ENCODE data around the gene BCLAF1. TPM values are rescaled to one million over a fixed set of nuclear protein-coding genes. Genes with fewer than 3 reads are reported as not detected.
A peak's percentile ranks its signal among the peaks of the same experiment; 100 is the strongest.

Gene BCLAF1
- total RNA-seq, 1 experiment from 2014 or later = 59.0 TPM

DNA sequence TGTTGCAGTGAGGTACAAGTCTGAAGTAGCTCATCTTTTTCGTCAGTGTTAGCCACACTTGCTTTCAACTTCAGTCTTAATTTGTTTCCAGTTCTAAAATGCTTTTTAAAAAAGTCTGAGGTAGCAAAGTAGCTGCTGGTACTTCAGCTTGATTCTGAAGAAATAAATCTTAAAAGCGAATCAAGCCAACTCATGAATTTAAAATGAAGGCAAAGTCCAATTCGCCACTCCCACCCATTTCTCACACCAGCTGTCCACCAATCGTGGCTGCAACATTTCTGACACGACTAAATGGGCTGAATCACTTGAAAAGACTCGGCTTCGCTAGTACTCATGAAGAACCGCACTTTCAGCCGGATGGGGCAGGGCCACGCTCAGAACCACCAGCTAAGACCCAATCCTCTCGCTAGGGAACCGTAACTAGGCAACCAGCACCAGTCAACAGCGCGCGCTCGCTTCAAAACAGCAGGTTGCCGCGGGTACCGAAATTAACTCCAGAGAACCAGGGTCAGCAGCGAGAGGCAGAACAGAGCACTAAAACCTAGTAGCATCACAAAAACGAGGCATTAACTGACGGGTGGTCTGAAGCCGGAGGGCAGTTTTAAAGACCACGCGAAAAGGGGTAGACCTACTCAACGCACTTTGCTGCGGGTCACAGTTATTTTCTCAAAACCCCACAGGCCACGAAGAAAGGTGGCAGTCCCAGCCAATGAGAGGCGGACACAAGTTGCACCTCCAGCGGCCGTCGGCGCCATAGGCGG is 900 bp downstream of the BCLAF1 start:
- H3K36me3 ChIP-seq (replicated peaks; ENCODE audit: control insufficient read depth, insufficient read depth, low read length) = no peaks in the 10 kb centered on the region; the same call in 1 of the 2 replicates
- peak; percentile 75 for DNase-seq
- H3K4me3 ChIP-seq (ENCODE audit: insufficient read depth, low read depth, low read length) = peak overlapping the region; percentile 81
- no peaks in the 10 kb centered on the region for H3K27me3 ChIP-seq (ENCODE audit: control insufficient read depth, insufficient read depth, low read length)

DNA sequence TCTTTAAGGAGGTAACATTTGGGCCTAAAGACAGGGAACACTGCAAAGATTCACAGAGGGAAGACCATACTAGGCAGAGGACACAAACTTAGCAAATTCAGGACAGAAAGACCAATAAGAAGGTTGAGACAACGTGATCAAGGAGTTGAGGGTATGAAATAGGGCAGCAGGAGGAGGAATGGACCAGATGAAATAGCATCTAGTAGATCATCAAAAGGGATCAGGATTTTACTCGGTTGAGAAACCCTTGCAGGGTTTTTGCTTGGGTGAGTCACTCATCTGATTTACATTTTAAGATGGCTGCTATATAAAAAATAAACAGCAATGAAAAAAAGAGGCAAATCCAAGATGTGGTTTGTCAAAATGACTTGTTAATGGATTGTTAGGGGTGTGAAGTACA is 4.7 kb downstream of the BCLAF1 start:
- Histone ChIP-seq H3K27me3 (ENCODE audit: control insufficient read depth, insufficient read depth, low read length) (no peaks in the 10 kb centered on the region), H3K36me3 (replicated peaks; ENCODE audit: control insufficient read depth, insufficient read depth, low read length) (peaks cover 2% of the 10 kb centered on the region; the same call in 1 of the 2 replicates), H3K4me3 (ENCODE audit: insufficient read depth, low read depth, low read length) (no peak overlapping the region)
- no peak for DNase-seq

DNA sequence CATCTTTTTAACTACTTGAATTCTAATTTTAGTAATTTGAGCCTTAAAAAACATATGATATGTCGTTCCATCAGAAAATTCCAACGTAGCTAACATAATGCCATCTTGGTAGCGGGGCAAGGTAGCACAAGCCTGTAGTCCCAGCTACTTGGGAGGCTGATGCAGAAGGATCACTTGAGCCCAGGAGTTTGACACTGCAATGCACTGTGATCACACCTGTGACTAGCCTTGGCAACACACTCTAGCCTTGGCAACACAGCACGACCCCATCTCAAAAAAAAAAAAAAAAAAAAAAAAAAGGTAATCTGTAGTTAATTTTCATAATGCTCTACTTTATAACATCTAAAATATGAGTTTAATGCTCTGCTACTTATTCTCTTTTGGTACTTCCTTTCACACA is 6.7 kb downstream of the BCLAF1 start:
- Histone ChIP-seq H3K27me3 (ENCODE audit: control insufficient read depth, insufficient read depth, low read length) (no peaks in the 10 kb centered on the region), H3K4me3 (ENCODE audit: insufficient read depth, low read depth, low read length) (no peak overlapping the region), H3K36me3 (replicated peaks; ENCODE audit: control insufficient read depth, insufficient read depth, low read length) (peaks cover 3% of the 10 kb centered on the region)
- DNase-seq = no peak

DNA sequence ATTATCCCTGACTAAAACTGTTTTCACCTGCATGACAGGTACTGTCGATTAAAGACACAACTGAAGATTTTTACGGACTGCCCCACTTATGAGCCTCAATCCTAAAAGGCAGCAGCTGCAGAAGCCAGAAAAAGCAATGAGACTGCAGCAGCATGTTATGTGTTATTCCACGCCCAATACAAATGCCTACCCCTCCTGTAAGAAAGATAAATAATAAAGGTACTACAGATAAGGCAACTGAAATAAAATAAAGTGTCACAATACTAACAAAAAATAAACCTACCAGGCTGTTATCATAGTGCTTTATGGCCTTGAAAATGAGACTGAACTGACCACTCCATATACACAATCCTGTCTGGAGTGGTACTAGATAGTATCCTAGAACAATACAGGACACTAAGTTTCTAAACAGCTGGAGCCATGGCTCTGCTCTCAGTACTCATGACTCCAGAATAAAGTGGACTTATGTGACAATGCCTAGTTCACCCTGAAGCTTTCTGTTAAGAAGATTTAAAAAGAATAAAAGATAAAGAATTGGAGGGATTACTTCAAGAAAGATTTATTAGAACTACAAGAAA is 9.5 kb downstream of the BCLAF1 start:
- H3K36me3 ChIP-seq (replicated peaks; ENCODE audit: control insufficient read depth, insufficient read depth, low read length) = peaks cover 13% of the 10 kb centered on the region
- no peak for DNase-seq
- H3K27me3 ChIP-seq (ENCODE audit: control insufficient read depth, insufficient read depth, low read length) = no peaks in the 10 kb centered on the region

DNA sequence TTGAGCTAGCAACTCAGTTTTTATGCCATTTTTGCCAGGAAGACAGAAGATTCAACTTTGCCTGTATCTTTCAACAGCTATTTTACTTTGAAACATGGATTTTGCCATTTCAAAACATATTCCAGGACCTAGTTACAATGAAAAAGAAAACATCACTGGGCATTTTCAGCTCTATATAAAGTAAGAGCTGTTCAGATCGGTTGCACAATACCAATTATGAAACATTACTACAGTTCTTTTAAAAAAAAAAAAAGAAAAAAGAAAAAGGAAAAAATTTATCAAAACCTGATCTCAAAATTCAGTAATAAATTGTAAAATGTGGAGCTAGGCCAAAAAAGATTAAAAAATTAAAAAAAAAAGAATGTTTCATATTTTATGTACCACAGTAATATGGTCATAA is 15.6 kb downstream of the BCLAF1 start:
- Histone ChIP-seq H3K36me3 (replicated peaks; ENCODE audit: control insufficient read depth, insufficient read depth, low read length) (peaks cover 38% of the 10 kb centered on the region), H3K4me3 (ENCODE audit: insufficient read depth, low read depth, low read length) (no peak overlapping the region), H3K27me3 (ENCODE audit: control insufficient read depth, insufficient read depth, low read length) (no peaks in the 10 kb centered on the region)
- DNase-seq = no peak

More for the DNA sequence above, 9.5 kb downstream of the BCLAF1 start:
- no peak overlapping the region for H3K4me3 ChIP-seq (ENCODE audit: insufficient read depth, low read depth, low read length)

DNA sequence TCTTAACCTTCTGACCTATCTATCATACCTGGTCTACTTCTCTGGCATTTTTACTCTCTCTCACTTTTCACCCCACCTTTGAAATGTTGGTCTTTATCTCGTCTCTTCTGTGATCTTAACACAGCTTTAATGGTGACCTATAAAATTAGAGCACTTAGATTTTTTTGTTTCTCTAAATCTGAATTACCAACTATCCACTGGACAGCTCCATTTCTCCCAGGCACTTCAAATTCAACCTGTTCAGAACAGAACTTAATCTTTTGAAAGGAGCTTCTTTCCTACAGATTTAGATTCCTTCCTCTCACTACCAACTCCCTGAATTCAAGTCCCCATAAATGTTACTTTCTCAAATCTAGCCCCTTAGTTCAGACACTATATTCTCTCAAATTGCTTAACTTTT is 24.5 kb downstream of the BCLAF1 start:
- peaks cover 30% of the 10 kb centered on the region for H3K36me3 ChIP-seq (replicated peaks; ENCODE audit: control insufficient read depth, insufficient read depth, low read length)
- no peaks in the 10 kb centered on the region for H3K27me3 ChIP-seq (ENCODE audit: control insufficient read depth, insufficient read depth, low read length)
- H3K4me3 ChIP-seq (ENCODE audit: insufficient read depth, low read depth, low read length) = no peak overlapping the region
- no peak for DNase-seq

DNA sequence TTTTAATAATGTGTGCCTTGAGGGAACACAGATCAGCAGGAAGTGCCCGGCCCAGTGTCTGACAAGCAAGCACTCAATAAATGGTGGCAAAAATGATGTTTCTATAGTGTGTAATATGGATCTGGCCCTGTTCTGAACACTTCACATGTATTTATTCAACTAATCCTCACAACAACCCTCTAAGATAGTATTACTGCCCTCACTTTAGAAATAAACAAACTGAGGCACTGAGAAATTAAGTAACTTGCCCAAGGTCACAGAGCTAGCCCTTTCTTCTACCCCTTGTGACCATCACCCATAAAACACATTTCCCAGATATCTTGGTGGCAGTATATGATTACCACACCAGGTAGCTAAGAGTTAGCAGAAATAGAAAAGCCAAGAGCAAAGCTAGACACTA is 26.7 kb downstream of the BCLAF1 start:
- DNase-seq = no peak
- Histone ChIP-seq H3K4me3 (ENCODE audit: insufficient read depth, low read depth, low read length) (no peak overlapping the region), H3K36me3 (replicated peaks; ENCODE audit: control insufficient read depth, insufficient read depth, low read length) (peaks cover 22% of the 10 kb centered on the region), H3K27me3 (ENCODE audit: control insufficient read depth, insufficient read depth, low read length) (no peaks in the 10 kb centered on the region)

DNA sequence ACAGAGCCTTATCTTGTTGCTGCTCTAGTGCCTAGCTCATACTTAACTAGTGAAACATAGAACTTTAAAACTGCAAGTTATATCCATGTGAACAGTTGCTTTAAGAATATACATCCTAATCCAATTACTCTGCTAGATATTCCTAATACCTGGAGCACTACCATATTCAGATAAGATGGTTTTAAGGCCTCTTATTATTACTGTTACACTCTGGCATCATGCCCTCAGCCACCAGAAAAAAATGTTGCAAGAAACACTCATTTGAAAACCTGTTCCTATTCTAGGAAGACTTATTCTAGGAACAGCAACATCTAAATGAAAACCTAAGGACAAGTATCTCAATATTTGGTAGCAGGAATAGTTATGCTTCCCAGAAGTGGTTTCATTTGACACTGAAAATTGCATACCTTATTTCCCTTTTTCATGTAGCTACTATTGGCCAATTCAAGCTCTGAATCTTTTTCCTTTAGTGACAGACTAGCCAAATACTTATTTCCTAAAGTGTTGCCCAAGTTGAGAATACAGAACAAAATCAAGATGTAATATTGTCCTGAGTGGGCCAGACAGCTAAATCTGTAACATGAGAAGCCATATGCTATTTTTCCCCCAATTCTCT is 34.7 kb downstream of the BCLAF1 start:
- DNase-seq = no peak
- Histone ChIP-seq H3K36me3 (replicated peaks; ENCODE audit: control insufficient read depth, insufficient read depth, low read length) (peaks cover 4% of the 10 kb centered on the region), H3K4me3 (ENCODE audit: insufficient read depth, low read depth, low read length) (no peak overlapping the region), H3K27me3 (ENCODE audit: control insufficient read depth, insufficient read depth, low read length) (no peaks in the 10 kb centered on the region)

DNA sequence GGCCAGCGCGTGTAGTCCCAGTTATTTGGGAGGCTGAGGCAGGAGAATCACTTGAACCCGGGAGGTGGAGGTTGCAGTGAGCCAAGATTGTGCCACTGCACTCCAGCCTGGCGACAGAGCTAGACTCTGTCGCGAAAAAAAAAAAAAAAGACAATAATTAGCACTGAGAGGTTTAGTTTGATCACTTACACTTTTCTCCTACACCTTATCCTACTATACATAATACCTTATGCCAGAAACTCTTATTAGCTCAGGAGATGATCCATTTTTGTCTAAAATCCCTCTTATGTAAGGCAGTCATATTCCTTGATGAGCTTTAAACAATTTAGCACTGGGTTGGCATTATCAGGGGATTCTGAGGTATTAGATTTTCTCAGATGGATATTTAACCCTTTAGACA is 35.9 kb downstream of the BCLAF1 start:
- Histone ChIP-seq H3K4me3 (ENCODE audit: insufficient read depth, low read depth, low read length) (no peak overlapping the region), H3K36me3 (replicated peaks; ENCODE audit: control insufficient read depth, insufficient read depth, low read length) (peaks cover 3% of the 10 kb centered on the region; the same call in 1 of the 2 replicates), H3K27me3 (ENCODE audit: control insufficient read depth, insufficient read depth, low read length) (no peaks in the 10 kb centered on the region)
- DNase-seq = no peak

DNA sequence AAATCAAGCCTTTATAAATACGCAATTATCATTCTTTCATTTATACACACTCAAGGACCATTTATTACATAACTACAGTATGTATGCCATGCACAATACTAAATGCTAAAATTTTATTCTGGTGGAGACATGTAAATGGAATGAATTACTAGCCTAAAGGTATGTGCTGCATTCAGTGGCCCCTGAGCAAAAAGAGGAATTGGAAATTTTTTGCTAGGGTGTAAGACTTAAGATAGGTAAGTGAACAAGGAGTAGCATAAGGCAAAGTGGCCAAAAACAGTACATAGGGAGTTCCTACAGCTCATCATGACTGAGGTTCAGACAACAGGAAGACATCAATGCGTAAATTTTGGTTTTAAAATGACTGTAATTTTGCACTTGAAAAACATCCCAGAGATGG is 37.2 kb downstream of the BCLAF1 start:
- Histone ChIP-seq H3K4me3 (ENCODE audit: insufficient read depth, low read depth, low read length) (no peak overlapping the region), H3K27me3 (ENCODE audit: control insufficient read depth, insufficient read depth, low read length) (no peaks in the 10 kb centered on the region), H3K36me3 (replicated peaks; ENCODE audit: control insufficient read depth, insufficient read depth, low read length) (peaks cover 3% of the 10 kb centered on the region; the same call in 1 of the 2 replicates)
- DNase-seq = no peak

DNA sequence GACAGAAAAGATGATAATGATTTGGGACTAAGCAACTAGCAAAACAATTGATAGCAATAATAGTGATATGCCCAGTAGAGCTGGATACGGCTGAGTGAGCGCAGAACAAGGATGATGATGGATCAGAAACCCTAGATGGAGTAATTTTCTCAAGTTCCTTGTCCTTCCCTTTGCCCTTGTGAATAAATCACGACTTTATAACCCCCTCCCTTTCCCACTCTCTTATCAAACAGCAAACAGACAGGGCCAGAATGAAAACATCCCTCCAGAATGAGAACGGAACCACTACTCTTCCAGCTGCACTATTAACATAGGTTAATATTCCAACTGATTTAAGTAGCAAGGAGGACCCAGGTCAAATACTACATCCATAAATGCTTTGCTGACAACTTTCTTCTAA is 38.3 kb downstream of the BCLAF1 start:
- H3K27me3 ChIP-seq (ENCODE audit: control insufficient read depth, insufficient read depth, low read length) = no peaks in the 10 kb centered on the region
- no peak overlapping the region for H3K4me3 ChIP-seq (ENCODE audit: insufficient read depth, low read depth, low read length)
- H3K36me3 ChIP-seq (replicated peaks; ENCODE audit: control insufficient read depth, insufficient read depth, low read length) = no peaks in the 10 kb centered on the region
- DNase-seq = no peak

DNA sequence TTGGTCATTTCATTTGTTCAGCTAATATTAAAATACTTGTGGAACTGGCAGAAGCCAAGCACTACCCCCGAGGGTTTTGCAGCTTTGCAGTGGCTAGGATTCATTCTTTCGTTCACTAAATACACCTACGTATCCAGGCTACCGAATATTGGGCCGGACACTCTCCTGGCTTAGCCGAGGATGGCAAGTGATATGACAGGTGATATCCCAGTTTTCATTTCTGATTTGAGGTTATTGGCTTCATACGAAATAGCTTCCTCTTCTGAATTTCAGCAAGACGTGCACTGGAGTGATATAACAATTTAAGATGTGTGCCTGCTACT is 39.0 kb downstream of the BCLAF1 start:
- Histone ChIP-seq H3K27me3 (ENCODE audit: control insufficient read depth, insufficient read depth, low read length) (no peaks in the 10 kb centered on the region), H3K36me3 (replicated peaks; ENCODE audit: control insufficient read depth, insufficient read depth, low read length) (no peaks in the 10 kb centered on the region), H3K4me3 (ENCODE audit: insufficient read depth, low read depth, low read length) (peak overlapping the region; percentile 46)
- no peak for DNase-seq

DNA sequence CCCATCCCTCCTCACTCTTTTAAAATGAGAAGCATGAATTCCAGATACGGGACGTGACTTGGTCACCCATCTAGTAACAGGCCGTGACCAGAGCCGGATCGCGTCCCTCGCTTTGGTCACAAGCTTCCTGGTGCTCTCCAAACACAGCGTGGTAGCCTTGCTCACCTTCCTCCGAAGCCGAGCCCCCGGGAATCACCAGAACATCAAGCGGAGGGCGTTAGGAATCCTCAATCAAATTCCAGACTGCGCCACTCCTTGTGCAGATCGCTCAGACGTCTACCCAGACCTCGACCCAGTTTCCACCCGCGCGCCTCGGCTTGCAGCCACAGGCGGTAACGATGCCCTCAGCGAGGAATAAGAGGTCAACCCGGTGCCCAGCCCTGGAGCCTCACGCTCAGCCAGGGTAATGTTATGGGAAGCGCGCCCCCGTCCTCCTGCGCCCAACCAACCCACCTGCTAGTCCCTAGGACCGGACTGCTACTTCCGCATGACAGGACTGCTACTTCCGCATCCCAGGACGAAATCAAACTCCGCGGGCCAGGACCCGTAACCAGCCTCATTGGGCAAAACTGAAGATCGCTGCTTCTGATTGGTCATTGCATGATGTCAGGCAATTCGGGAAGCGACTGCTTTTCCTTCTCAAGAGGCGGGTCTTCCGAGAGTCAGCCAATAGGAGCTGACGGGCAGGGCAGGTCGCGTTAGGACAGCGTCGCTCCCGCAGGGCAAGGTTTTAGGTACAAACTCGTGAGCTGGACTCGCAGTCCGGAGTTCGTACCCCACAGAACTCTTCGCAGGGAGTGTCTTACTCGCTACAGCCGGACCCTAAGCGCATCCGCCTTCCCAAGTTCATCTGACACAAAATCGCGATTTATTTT is 39.6 kb downstream of the BCLAF1 start, which contains the start of gene MTFR2:
Gene MTFR2, minus strand, starts transcription at position 501 of the 875 bp plus-strand sequence. CDS start 1,212 bp downstream, outside the sequence.
- Histone ChIP-seq H3K4me3 (ENCODE audit: insufficient read depth, low read depth, low read length) (peak within 1 kb of the TSS; percentile 74), H3K36me3 (replicated peaks; ENCODE audit: control insufficient read depth, insufficient read depth, low read length) (no peaks in the 10 kb centered on the region), H3K27me3 (ENCODE audit: control insufficient read depth, insufficient read depth, low read length) (no peaks in the 10 kb centered on the region)
- DNase-seq = peak; percentile 90

DNA sequence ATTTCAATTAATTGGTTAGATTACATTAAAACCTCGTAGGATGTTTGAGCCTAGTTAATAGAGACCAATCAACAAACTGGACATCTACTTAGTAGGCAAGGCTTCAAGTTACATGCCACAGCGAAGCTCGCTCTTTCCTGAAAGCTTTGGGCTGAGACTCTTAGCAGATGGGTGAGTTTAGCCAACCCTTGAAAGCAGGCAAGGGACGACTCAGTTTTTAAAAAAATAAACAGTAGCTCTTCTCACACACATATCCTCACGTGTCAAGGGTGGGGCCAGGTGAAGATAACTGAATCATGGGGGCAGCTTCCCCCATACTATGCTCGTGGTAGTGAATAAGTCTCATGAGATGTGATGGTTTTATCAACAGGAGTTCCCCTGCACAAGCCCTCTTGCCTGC is 40.3 kb downstream of the BCLAF1 start:
- H3K36me3 ChIP-seq (replicated peaks; ENCODE audit: control insufficient read depth, insufficient read depth, low read length) = no peaks in the 10 kb centered on the region
- peak overlapping the region; percentile 74 for H3K4me3 ChIP-seq (ENCODE audit: insufficient read depth, low read depth, low read length)
- H3K27me3 ChIP-seq (ENCODE audit: control insufficient read depth, insufficient read depth, low read length) = no peaks in the 10 kb centered on the region
- no peak for DNase-seq

Measured in H7 (cell line).